ENCODE measurements around the gene MYO5A. TPM values are rescaled to one million over a fixed set of nuclear protein-coding genes. Genes with fewer than 3 reads are reported as not detected.

Gene MYO5A
- polyA plus RNA-seq, 1 of the 3 experiments (the other 2 are of a cell fraction), result 11.0 TPM

GRCh38 chr15:52290329-52290728 lies 238.4 kb downstream of the MYO5A start:
- ChIA-PET POLR2A (no interaction called here), CTCF (interaction anchor here (0.6 kb wide), 1 partner anchor 63 kb away, joined by 3 read pairs; no protein-coding TSS in a partner anchor)
- H4K20me1 ChIP-seq (ENCODE audit: insufficient read depth), result no peaks in the 10 kb centered on the region
- H3K9me2 ChIP-seq, result no peaks in the 10 kb centered on the region
- H3K9me3 ChIP-seq, result no peaks in the 10 kb centered on the region
- TF ChIP-seq MXI1 (IDR thresholded peaks at IDR 0.05; ENCODE audit: low read depth, low read length) (no peak), RXRA (IDR thresholded peaks at IDR 0.05; ENCODE audit: borderline replicate concordance, low read depth) (no peak), NFIC (IDR thresholded peaks at IDR 0.05; ENCODE audit: borderline replicate concordance) (no peak), GABPA (IDR thresholded peaks at IDR 0.05; ENCODE audit: low read depth) (no peak), FOXM1 (IDR thresholded peaks at IDR 0.05; ENCODE audit: low read depth) (no peak), USF1 (IDR thresholded peaks at IDR 0.05; ENCODE audit: borderline replicate concordance, low read depth) (no peak), RAD21 (IDR thresholded peaks at IDR 0.05; ENCODE audit: low read length) (no peak), SIN3A (IDR thresholded peaks at IDR 0.05; ENCODE audit: borderline replicate concordance, low read depth, low read length) (no peak), POLR2AphosphoS5 (IDR thresholded peaks at IDR 0.05; ENCODE audit: low read depth, low read length) (no peak)
- H3K79me2 ChIP-seq (ENCODE audit: insufficient read depth), result no peaks in the 10 kb centered on the region
- DNase-seq, result no peak
- no peak overlapping the region for H3K4me3 ChIP-seq (ENCODE audit: low read depth in 2 of 2, low read length in 1 of 2)
- H3K27me3 ChIP-seq (ENCODE audit: insufficient read depth), result no peaks in the 10 kb centered on the region
- H3K27ac ChIP-seq (ENCODE audit: low read depth in 2 of 2, low read length in 1 of 2), result no peak overlapping the region
- WGBS (ENCODE audit: low lambda C conversion rate), result 51% methylated on average over 4 of the region's 4 CpGs
- H2AFZ ChIP-seq (ENCODE audit: low read depth), result no peak overlapping the region
- H3K4me1 ChIP-seq (ENCODE audit: control insufficient read depth in 1 of 2, insufficient read depth in 2 of 2, low read depth in 1 of 2, low read length in 1 of 2), result peaks cover 0 to 5% of the 10 kb centered on the region in 2 experiments; a peak in 1 of 4 replicates
- H3K36me3 ChIP-seq (replicated peaks in 1 of 2; ENCODE audit: control insufficient read depth in 1 of 2, insufficient read depth in 2 of 2, low read length in 1 of 2), result no peaks in the 10 kb centered on the region
- peaks cover 3% of the 10 kb centered on the region for H3F3A ChIP-seq (replicated peaks; ENCODE audit: insufficient read depth)
- no peak overlapping the region for H3K9ac ChIP-seq
- H3K4me2 ChIP-seq, result no peak overlapping the region

- Histone ChIP-seq H3K27ac (ENCODE audit: low read depth in 2 of 2, low read length in 1 of 2) (no peak overlapping the region), H3K4me1 (ENCODE audit: control insufficient read depth in 1 of 2, insufficient read depth in 2 of 2, low read depth in 1 of 2, low read length in 1 of 2) (no peaks in the 10 kb centered on the region; a peak in 1 of 4 replicates), H3K9me2 (no peaks in the 10 kb centered on the region), H3K4me3 (ENCODE audit: low read depth in 2 of 2, low read length in 1 of 2) (no peak overlapping the region), H3K79me2 (ENCODE audit: insufficient read depth) (no peaks in the 10 kb centered on the region), H3K9me3 (no peaks in the 10 kb centered on the region), H3K27me3 (ENCODE audit: insufficient read depth) (no peaks in the 10 kb centered on the region), H4K20me1 (ENCODE audit: insufficient read depth) (no peaks in the 10 kb centered on the region), H3K4me2 (no peak overlapping the region), H3K36me3 (replicated peaks in 1 of 2; ENCODE audit: control insufficient read depth in 1 of 2, insufficient read depth in 2 of 2, low read length in 1 of 2) (no peaks in the 10 kb centered on the region), H2AFZ (ENCODE audit: low read depth) (no peak overlapping the region), H3F3A (replicated peaks; ENCODE audit: insufficient read depth) (peaks cover 3% of the 10 kb centered on the region), H3K9ac (no peak overlapping the region)
- CTCF ChIA-PET, result no interaction called here
- TF ChIP-seq USF1 (IDR thresholded peaks at IDR 0.05; ENCODE audit: borderline replicate concordance, low read depth) (no peak), ZBTB33 (IDR thresholded peaks at IDR 0.05; ENCODE audit: borderline replicate concordance, low read depth) (no peak), TAF1 (IDR thresholded peaks at IDR 0.05; ENCODE audit: borderline replicate concordance, low read depth, low read length) (no peak), ELF1 (IDR thresholded peaks at IDR 0.05) (no peak), FOXM1 (IDR thresholded peaks at IDR 0.05; ENCODE audit: low read depth) (no peak), SIN3A (IDR thresholded peaks at IDR 0.05; ENCODE audit: borderline replicate concordance, low read depth, low read length) (no peak), GABPA (IDR thresholded peaks at IDR 0.05; ENCODE audit: low read depth) (no peak), GATA2 (CRISPR knock-in tag; IDR thresholded peaks at IDR 0.05) (no peak)
- 82% methylated on average over 3 of the region's 4 CpGs for WGBS (ENCODE audit: low lambda C conversion rate)
- DNase-seq, result no peak
- POLR2A ChIA-PET, result no interaction called here
These were observed 239.0 kb downstream of the MYO5A start for GRCh38 chr15:52289629-52290081.

All from SK-N-SH (cell line).